ENCODE results near the gene SGCE. TPM values are rescaled to one million over a fixed set of nuclear protein-coding genes. Genes with fewer than 3 reads are reported as not detected.

The SGCE gene
- total RNA-seq, 1 experiment from 2014 or later, result 30.4 TPM

DNA sequence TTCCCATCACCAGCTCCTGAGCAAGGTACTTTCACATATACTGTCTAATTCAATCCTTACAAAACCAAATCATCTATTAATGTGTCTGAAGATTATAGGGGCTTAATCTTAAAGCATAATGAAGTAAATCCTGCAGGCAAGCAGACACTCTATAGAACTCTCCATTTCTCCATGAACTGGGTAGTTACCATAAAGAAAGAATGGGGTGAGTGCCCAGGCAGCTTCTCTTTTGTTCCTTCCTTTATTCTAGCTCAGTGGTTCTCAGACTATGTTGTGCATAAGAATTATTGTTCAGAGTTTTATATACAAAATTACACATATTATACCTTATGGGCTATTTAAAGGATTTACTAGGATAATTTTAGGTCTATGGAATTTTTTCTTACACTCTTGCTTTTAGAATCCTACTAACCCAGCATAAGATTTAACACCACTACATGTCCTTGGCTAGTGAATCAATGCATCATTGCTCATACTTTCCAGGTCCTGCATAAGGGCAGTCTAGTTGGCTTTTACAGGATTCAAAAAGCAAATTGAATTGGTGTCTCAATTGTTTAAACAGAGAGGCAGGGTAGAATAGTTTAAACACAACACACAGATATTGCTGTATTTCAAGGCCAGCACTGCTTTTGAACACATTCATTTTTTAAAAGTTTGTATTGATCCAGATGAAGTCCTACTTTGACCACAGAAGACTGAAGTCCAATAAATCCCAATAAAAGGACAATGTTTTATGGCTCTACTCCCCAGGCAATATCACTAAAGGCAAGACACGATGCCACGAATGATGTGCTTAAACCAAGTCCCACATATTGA is 12.9 kb downstream of the SGCE start:
- peaks cover 42% of the 10 kb centered on the region for H3K79me2 ChIP-seq (ENCODE audit: low read length)
- ATAC-seq, result peak; percentile 59
- intact Hi-C loops (cut with micrococcal nuclease), result no loop called here

DNA sequence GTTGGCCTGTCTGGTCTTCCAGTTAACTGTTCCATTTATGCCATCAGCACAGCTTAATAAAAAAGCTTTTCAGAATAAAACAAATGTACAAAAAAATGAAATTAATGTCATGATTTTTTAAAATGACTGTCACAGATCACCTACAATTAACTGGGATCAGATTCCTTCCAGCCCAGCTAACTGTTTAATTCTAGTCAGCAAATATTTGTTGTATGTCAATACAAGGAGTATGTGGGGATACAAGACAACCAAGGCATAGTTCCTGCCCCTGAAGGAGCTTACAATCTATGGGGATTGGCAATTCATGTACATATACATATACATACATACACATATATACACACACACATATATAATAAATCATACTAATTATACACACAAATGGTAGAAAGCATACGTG is 16.5 kb downstream of the SGCE start:
- Histone ChIP-seq H3K4me3 (ENCODE audit: low read length) (no peak overlapping the region), H3K9me3 (ENCODE audit: low read length) (no peaks in the 10 kb centered on the region), H3K9me2 (replicated peaks; ENCODE audit: low read length) (no peaks in the 10 kb centered on the region), H3K27ac (ENCODE audit: low read length) (no peak overlapping the region), H2AFZ (ENCODE audit: low read length) (no peak overlapping the region), H3K4me2 (ENCODE audit: low read length) (no peak overlapping the region), H3K79me2 (ENCODE audit: low read length) (peaks cover 13% of the 10 kb centered on the region; the same call in 1 of the 2 replicates), H3K27me3 (ENCODE audit: low read length) (no peaks in the 10 kb centered on the region), H3K4me1 (ENCODE audit: insufficient read depth, low read length) (peaks cover 26% of the 10 kb centered on the region), H4K20me1 (ENCODE audit: low read length) (no peaks in the 10 kb centered on the region), H3K36me3 (ENCODE audit: low read depth, low read length) (no peaks in the 10 kb centered on the region), H3F3A (ENCODE audit: low read length, unreplicated experiment) (peaks cover 6% of the 10 kb centered on the region), H3K9ac (ENCODE audit: low read length) (no peak overlapping the region)
- no peak for DNase-seq
- BruUV-seq (replicated peaks), result no TSS peak
- ChIA-PET POLR2A (ENCODE audit: unreplicated experiment) (no interaction called here), CTCF (no interaction called here)
- TF ChIP-seq EZH2 (IDR thresholded peaks at IDR 0.05; ENCODE audit: low read length, unreplicated experiment), result no peak
- TF ChIP-seq, protein P1, sequence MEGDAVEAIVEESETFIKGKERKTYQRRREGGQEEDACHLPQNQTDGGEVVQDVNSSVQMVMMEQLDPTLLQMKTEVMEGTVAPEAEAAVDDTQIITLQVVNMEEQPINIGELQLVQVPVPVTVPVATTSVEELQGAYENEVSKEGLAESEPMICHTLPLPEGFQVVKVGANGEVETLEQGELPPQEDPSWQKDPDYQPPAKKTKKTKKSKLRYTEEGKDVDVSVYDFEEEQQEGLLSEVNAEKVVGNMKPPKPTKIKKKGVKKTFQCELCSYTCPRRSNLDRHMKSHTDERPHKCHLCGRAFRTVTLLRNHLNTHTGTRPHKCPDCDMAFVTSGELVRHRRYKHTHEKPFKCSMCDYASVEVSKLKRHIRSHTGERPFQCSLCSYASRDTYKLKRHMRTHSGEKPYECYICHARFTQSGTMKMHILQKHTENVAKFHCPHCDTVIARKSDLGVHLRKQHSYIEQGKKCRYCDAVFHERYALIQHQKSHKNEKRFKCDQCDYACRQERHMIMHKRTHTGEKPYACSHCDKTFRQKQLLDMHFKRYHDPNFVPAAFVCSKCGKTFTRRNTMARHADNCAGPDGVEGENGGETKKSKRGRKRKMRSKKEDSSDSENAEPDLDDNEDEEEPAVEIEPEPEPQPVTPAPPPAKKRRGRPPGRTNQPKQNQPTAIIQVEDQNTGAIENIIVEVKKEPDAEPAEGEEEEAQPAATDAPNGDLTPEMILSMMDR (conservative IDR thresholded peaks at IDR 0.05; ENCODE audit: low read depth, low read length), result no peak
- no peak for TF ChIP-seq EZH2phosphoT487 (IDR thresholded peaks at IDR 0.05; ENCODE audit: borderline replicate concordance, low read length)
- intact Hi-C loops (cut with micrococcal nuclease), result no loop called here
- ATAC-seq, result no peak

More for the DNA sequence above, 12.9 kb downstream of the SGCE start:
- TF ChIP-seq, protein P1 (conservative IDR thresholded peaks at IDR 0.05; ENCODE audit: low read depth, low read length), result no peak
- TF ChIP-seq EZH2phosphoT487 (IDR thresholded peaks at IDR 0.05; ENCODE audit: borderline replicate concordance, low read length), result no peak
- TF ChIP-seq EZH2 (IDR thresholded peaks at IDR 0.05; ENCODE audit: low read length, unreplicated experiment), result no peak
- Histone ChIP-seq H3F3A (ENCODE audit: low read length, unreplicated experiment) (peaks cover 6% of the 10 kb centered on the region), H4K20me1 (ENCODE audit: low read length) (no peaks in the 10 kb centered on the region), H3K36me3 (ENCODE audit: low read depth, low read length) (no peaks in the 10 kb centered on the region; the same call in 1 of the 2 replicates), H3K9me3 (ENCODE audit: low read length) (no peaks in the 10 kb centered on the region), H3K4me3 (ENCODE audit: low read length) (peak overlapping the region; percentile 43; the same call in 1 of the 2 replicates), H3K27ac (ENCODE audit: low read length) (peak overlapping the region; percentile 94), H2AFZ (ENCODE audit: low read length) (no peak overlapping the region), H3K9me2 (replicated peaks; ENCODE audit: low read length) (no peaks in the 10 kb centered on the region), H3K9ac (ENCODE audit: low read length) (peak overlapping the region; percentile 53; the same call in 1 of the 2 replicates), H3K4me1 (ENCODE audit: insufficient read depth, low read length) (peaks cover 37% of the 10 kb centered on the region), H3K4me2 (ENCODE audit: low read length) (peak overlapping the region; percentile 74), H3K27me3 (ENCODE audit: low read length) (no peaks in the 10 kb centered on the region)
- POLR2A ChIA-PET (ENCODE audit: unreplicated experiment), result no interaction called here
- CTCF ChIA-PET, result no interaction called here
- DNase-seq, result peak; percentile 51
- BruUV-seq (replicated peaks), result no TSS peak

DNA sequence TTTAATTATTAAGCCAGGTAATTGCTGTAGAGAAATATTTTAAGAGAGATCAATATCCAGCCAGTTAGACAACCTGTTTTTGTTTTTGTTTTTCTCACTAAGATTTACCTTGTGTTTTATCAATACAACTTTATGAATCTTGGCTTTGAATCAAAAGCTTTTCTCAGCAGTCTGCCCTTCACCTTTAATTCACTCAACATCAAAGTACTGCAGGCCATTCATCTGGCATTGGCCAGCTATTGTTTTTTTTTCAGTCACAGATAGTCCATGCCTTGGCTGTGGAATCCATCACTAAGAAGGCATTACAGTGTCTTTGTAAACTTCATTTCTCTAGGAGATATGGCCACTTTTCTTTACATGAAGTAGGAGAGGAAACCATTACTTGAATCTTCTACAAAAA is 20.2 kb downstream of the SGCE start:
- DNase-seq (no peak), ATAC-seq (no peak)
- no peak overlapping the region for H3K9ac ChIP-seq (ENCODE audit: low read length)
- no peak for TF ChIP-seq EZH2 (IDR thresholded peaks at IDR 0.05; ENCODE audit: low read length, unreplicated experiment)
- TF ChIP-seq, protein P1 (conservative IDR thresholded peaks at IDR 0.05; ENCODE audit: low read depth, low read length), result no peak
- TF ChIP-seq EZH2phosphoT487 (IDR thresholded peaks at IDR 0.05; ENCODE audit: borderline replicate concordance, low read length), result no peak
- H3K79me2 ChIP-seq (ENCODE audit: low read length), result peaks cover 16% of the 10 kb centered on the region; the same call in 1 of the 2 replicates
- H3K4me3 ChIP-seq (ENCODE audit: low read length), result no peak overlapping the region
- no peaks in the 10 kb centered on the region for H3F3A ChIP-seq (ENCODE audit: low read length, unreplicated experiment)
- no peak overlapping the region for H3K27ac ChIP-seq (ENCODE audit: low read length)
- H3K4me1 ChIP-seq (ENCODE audit: insufficient read depth, low read length), result peaks cover 20% of the 10 kb centered on the region
- H4K20me1 ChIP-seq (ENCODE audit: low read length), result no peaks in the 10 kb centered on the region
- H2AFZ ChIP-seq (ENCODE audit: low read length), result no peak overlapping the region
- H3K36me3 ChIP-seq (ENCODE audit: low read depth, low read length), result no peaks in the 10 kb centered on the region
- POLR2A ChIA-PET (ENCODE audit: unreplicated experiment), result no interaction called here
- CTCF ChIA-PET, result no interaction called here
- intact Hi-C loops (cut with micrococcal nuclease), result no loop called here
- no peak overlapping the region for H3K4me2 ChIP-seq (ENCODE audit: low read length)
- no peaks in the 10 kb centered on the region for H3K9me2 ChIP-seq (replicated peaks; ENCODE audit: low read length)
- BruUV-seq (replicated peaks), result no TSS peak
- H3K27me3 ChIP-seq (ENCODE audit: low read length), result no peaks in the 10 kb centered on the region
- no peaks in the 10 kb centered on the region for H3K9me3 ChIP-seq (ENCODE audit: low read length)
